HG03378 (cell line): ENCODE measurements around the gene DDX19B.
"Not testable (repeated sequence)": the region's sequence is repeated elsewhere in the genome, so short reads cannot be mapped to it uniquely, and the experiment has no call there.

Experiments
- ATAC-seq: cut with Tn5 transposase; IDR thresholded peaks from one replicate; pipeline ENCODE4 v1.9.1; 2021; ENCODE audit warnings: mild to moderate bottlenecking, moderate library complexity; ENCODE audit not compliant: unreplicated experiment

DDX19B gene

DNA sequence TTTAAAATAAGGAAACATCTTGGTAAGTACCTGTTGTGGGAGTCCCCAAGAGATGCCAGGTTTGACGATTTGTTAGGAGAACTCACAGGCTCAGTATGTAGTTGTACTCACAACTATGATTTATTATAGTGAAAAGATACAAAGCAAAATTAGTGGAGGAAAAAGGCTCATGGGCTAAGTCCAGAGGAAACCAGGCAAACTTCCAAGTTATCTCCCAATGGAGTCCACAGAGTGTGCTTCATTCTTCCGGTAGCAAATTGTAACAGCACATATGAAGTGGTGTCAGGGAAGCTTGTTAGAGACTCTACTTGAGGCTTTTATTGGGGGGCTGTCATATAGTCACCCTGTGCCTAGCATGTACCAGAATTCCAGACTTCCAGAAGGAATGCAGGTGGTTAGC lies 50.0 kb downstream of the DDX19B start:
- ATAC-seq = no peak

DNA sequence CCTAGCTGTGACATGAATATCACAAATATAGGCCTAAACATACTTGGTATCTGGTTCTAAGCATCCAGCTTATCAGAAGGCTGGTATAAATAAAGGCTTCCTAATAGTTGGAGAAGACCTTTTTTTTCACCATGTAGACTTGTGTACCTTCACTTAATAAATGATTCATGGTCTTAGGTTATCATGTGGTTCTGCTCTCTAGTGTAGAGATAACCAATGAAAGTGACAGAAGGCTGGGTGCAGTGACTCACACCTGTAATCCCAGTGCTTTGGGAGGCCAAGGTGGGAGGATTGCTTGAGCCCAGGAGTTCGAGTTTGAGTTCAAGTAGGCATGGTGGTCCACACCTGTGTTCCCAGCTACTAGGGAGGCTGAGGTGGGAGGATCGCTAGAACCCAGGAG lies 50.8 kb downstream of the DDX19B start:
- ATAC-seq = no peak

DNA sequence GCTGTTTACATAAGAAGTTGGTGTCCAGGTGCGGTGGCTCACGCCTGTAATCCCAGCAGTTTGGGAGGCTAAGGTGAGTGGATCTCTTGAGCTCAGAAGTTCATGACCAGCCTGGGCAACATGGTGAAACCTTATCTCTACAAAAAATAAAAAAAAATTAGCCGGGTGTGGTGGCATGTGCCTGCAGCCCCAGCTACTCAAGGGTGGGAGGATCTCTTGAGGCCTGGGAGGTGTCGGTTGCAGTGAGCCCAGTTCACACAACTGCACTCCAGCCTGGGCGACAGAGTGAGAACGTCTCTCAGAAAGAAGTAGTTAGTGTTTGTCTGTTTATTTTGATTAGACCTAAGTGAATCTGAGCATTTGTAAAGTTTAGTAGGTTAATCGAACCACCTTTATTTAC lies 60.6 kb downstream of the DDX19B start:
- no peak for ATAC-seq

DNA sequence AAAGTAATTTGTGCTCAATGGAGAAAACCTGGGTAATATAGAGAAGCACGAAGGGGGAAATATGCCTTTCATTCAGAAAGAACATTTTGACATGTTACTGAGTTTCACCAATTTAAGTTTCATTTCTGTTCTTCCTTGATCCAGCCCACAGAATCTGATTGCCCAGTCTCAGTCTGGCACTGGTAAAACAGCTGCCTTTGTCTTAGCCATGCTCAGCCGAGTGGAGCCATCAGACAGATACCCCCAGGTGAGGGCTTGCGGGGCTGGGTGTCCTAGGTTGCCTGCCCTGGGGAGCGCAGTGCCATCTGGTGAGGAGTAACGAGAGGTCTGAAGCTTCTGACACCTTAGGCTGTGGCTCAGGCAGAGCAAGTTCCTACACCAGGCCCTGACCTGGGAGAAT lies 65.4 kb downstream of the DDX19B start:
- ATAC-seq = no peak

DNA sequence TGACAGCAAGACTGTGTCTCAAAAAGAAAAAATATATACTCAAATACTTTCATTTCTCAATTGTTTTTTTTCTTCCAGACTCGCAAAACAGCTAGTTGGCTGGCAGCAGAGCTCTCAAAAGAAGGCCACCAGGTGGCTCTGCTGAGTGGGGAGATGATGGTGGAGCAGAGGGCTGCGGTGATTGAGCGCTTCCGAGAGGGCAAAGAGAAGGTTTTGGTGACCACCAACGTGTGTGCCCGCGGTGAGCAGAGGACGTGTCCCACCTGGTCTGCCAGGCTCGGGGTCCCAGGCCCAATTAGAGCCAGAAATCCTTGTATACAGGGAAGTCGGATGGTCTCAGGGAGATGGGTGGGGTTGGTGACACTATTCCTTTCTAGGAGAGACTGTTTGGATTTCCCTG lies 71.2 kb downstream of the DDX19B start:
- not testable (repeated sequence) for ATAC-seq

DNA sequence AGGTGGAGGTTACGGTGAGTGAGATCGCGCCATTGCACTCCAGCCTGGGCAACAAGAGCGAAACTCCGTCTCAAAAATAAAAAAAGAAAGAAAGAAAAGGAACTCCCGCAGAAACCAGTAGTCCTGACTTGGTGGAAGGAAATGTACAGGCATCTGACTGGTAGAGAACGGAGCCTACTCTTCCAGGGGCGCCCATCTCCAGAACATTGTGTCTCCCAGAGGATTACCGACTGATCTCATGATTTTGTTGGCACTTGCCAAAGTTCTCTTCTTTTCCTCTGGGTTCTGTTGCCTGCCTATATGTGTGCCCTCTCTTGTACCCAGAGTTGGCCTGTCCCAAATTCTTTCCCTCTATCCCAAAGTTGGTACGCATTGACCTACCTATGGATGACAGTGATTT lies 71.9 kb downstream of the DDX19B start:
- ATAC-seq = no peak

DNA sequence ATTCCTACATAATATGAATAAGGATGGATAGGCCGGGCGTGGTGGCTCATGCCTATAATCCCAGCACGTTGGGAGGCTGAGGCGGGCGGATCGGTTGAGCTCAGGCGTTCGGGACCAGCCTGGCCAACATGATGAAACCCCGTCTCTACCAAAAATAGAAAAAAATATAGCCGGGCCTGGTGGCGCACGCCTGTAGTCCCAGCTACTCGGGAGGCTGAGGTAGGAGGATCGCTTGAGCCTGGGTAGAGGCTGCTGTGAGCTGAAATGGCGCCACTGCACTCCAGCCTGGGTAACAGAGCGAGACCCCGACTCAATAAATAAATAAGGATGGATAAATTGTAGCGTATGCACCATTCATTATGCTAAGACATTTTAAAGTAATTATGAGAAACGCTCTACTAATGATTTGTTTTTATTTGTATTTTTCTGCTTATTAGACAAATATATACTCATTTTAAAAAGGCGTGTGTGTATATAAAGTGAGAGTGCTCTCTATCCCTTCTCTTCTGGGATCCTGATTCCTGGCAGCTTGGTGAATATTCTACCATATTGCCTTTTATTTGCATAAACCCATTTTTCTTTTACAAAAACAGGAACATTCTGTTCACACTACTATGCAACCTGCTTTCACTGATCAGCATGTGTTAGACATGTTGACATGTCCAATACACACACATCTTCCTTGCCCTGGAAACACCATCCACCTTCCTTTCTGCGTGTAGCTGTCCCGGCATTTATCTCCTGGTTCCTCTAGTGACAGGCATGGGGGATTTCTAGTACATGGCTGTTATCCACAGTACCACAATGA lies 74.1 kb downstream of the DDX19B start:
- no peak for ATAC-seq

DNA sequence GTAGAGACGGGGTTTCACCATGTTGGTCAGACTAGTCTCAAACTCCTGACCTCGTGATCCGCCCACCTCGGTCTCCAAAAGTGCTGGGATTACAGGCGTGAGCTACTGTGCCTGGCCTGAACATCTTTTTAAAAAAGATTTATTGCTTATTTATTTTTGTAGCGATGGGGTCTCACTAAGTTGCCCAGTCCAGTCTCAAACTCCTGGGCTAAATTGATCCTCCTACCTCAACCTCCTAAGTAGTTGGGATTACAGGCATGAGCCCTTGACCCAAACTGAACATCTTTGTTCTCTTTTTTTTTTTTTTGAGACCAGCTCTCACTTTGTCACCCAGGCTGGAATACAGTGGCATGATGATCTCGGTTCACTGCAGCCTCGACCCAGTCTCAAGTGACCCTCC lies 75.2 kb downstream of the DDX19B start:
- no peak for ATAC-seq

DNA sequence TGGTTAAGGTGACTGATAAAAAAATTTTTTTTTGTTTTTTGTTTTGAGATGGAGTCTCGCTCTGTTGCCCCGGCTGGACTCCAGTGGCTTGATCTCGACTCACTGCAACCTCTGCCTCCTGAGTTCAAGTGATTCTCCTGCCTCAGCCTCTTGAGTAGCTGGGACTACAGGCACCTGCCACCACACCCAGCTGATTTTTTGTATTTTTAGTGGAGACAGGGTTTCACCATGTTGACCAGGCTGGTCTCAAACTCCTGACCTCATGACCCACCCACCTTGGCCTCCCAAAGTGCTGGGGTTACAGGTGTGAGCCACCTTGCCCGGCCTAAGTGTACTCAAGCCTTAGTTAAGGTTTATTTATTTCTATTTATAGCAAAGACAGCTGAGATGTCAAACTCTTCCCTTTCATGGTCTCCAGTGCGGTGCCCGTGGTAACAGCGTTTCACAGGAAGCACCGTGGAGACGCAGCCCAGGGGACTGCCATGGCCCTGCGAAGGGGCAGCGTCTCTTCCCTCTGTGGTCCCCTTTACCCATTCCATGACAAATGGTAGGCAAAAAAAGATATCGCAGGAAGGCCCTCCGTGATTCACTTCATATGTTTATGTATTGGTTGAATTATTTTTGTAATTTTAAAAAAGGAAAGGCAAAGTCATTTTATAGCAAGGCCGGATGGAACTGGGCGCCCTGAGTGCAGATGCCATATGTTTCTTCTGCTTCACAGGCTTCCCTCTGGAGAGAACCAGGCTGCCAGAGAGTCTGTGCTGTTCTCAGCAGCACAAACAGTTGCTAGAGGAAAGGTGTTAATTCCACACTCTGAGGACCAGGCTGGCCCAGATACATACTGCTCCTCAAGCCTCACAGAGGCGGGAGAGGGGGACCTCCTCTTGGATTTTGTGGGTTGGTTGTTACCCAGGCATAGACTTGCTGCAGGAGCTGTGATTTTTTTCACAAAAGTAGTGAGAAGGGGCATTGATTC lies 76.9 kb downstream of the DDX19B start:
- no peak for ATAC-seq

DNA sequence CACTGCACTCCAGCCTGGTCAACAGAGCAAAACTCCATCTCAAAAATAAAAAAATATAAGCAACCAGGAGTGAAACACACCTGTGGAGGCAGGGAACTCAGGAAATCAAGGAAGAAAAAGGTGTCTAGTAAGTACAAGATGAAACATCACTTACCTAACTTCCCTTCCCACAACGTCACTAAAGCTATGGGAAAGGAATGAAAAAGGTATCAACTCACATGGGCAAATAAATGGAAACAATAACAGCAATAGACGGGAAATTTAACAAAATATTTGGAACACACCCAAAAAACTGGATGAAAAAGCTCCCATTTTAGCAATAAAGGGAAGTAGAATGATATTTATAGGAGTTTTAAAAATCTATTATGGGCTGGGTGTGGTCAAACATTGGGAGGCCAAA lies 78.8 kb downstream of the DDX19B start:
- ATAC-seq = no peak

DNA sequence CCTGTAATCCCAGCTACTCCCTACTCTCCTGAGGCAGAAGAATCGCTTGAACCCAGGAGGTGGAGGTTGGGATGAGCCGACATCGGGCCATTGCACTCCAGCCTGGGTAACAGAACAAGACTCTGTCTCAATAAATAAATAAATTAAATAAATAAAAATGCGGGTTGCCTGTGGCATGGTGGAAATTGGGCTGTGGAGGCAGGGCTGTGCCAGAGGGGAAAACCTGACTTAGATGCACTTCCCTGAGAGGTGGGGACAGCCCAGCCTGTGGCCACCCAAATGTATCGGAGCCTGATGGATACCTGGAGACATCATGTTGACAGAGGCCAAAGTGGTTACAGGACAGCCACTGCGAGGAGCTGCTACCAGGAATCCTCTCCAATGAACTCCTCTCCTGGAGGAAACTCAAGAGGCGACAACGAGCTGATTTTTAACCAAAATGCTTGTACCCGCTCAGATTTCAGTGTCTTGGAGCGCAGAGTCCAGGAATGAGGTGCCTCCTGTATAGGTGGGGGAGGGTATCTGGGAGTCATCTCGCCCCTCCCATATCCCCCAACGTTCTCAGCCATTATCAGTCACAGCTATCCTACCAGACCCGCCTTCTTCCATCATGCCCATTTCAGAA lies 80.0 kb downstream of the DDX19B start:
- ATAC-seq = no peak

DNA sequence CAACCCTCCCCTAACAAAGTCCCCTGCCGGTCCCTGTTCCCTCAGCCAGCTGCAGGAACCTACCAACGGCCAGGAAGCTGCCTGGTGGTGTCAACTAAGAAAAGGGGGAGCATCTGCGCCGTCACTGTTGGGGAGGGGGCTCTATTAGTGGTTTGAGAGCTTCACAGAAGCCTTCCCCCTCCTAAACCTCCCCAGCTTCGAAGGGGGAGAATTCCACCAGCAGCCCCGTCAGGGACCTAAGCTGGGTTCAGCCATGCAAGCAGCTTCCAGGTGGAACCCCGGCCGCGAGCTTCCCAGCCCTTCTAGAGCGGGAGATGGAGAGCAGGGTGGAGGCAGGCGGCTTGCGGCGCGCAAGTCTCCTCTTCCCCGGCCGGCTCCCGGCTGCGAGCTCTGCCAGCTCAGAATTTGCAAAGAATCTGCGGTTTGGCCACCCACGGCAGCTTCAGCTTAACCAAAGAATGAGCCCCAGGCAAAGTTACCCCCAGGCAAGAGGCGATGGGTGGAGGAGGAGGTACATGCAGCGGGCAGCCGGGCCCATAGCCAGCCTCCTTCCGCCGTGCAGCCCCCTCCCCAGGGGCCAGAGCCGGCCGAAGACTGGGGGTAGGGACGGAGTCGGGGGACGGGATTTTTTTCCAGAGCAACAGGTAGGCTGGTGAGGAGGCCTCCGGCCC lies 81.4 kb downstream of the DDX19B start:
- peak; percentile 6 for ATAC-seq

DNA sequence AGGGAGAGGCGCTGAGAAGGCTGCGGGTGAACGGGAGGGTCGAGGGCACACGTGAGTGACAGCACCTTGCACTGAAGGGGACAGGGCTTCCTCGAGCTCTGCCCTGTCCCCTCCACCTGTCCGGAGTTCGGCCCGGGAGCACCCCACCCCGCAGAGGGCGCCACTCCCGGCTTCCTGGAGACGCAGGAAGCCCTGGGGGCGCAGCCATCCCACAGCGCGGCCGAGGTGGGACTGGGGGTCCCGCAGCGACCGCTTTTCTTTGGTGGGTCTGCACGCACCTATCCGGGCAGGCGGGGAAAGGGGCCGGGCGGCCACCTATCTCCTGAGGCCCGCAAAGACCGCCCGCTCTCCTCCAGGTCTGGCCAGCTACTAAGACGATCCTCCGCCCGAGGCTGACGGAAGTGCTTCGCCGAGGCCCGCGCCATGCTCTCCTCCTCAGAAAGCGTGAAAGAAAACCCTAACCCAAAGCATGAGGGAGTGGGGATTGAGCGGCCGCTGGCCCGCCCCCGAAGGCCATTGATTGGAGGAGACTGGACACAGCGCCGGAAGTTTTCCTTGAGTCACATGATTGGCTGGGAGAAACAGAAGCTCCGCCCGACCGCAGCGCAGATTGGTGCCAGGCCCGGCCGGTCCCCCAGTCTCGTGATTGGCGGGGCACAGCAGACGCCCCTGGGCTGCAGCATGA lies 82.1 kb downstream of the DDX19B start:
- peak; percentile 89 for ATAC-seq

DNA sequence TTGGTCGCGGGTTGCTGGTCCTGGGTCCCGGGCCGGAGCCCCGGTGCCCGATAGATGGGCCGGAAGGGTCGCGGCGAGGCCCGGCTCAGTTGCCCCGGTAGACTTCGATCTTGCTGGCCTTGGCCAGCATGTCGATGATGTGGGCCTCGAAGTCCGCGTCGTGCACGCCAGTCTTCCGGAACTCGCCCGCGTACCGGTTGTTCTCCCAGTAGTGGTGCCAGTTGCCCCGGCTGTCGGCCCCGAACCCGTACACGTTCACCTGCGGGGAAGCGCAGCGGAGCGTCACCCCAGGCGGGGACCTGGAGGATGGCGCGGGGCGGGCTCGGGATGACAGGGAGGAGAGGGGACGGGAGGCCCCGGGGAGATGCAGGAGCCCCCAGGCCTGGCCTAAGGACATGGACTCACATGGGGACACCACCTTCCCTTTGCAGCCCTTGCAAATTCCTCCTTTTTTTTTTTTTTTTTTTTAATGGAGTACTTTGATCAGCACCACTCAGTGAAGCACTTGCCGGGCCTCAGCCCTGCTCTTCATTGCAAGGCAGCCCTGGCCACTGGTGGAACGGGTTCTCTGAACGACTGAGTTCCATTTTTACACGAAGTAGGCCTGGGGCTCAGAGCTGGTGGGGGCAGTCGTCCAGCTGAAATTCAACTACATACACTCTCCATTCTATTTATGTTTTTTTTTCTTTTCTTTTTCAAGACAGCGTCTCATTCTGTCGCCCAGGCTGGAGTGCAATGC lies 82.8 kb downstream of the DDX19B start:
- ATAC-seq = no peak

DNA sequence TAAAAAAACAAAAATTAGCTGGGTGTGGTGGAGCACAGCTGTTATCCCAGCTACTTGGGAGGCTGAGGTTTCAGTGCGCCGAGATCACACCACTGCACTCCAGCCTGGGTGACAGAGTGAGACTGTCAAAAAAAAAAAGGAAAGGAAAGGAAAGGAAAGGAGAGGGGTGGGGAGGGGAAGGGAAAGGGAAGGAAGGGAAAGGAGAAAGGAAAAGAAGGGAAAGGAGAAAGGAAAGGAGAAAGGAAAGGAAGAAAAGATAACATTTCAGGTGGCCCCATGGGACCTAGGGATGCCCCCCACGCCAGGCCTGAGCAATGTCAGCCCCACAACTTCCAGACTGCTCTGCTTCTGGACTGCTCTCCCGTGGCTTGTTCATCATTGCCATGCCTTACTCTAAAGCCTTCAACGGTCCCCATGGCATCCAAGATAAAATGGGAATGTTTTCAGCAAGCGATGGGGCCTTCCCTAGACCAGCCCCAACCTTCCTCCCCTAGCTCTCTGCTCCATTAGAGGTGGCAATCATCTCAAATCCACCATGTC lies 84.5 kb downstream of the DDX19B start:
- ATAC-seq = no peak
